Dedifferentiated amniotic fluid mesenchymal stem cell (primary cell): Measurements from ENCODE around the gene ABL2.
A peak's percentile ranks its signal among the peaks of the same experiment; 100 is the strongest.

Experiments
- DNase-seq: peaks from one replicate; pipeline ENCODE4 v3.0.0-alpha.2; 2016; ENCODE audit errors: extremely low spot score

Gene ABL2

GRCh38 chr1:179092896-179093461 lies 136.5 kb downstream of the ABL2 start:
- DNase-seq = no peak

- DNase-seq = peak; percentile 40
Measured at GRCh38 chr1:179091691-179092165, 137.7 kb downstream of the ABL2 start.

GRCh38 chr1:179090923-179091322 lies 138.6 kb downstream of the ABL2 start:
- no peak for DNase-seq

GRCh38 chr1:179090522-179090921 lies 139.0 kb downstream of the ABL2 start:
- DNase-seq = no peak

- DNase-seq = no peak
Measured at GRCh38 chr1:179089827-179090482, 139.5 kb downstream of the ABL2 start.

GRCh38 chr1:179087665-179088064 lies 141.8 kb downstream of the ABL2 start:
- DNase-seq = no peak

GRCh38 chr1:179083533-179083932 lies 145.9 kb downstream of the ABL2 start:
- no peak for DNase-seq

- DNase-seq = no peak
Measured at GRCh38 chr1:179082999-179083335, 146.5 kb downstream of the ABL2 start.

GRCh38 chr1:179082333-179082998 lies 147.0 kb downstream of the ABL2 start:
- no peak for DNase-seq

- DNase-seq = peak; percentile 77
Measured at GRCh38 chr1:179081687-179082332, 147.7 kb downstream of the ABL2 start, which contains the start of gene TOR3A. Gene TOR3A, plus strand, starts transcription at chr1:179082070. Its CDS starts 59 bp downstream, at chr1:179082129.

- DNase-seq = no peak
Measured at GRCh38 chr1:179080866-179081686, 148.4 kb downstream of the ABL2 start.

- DNase-seq = peak; percentile 79
Measured at GRCh38 chr1:179079113-179079761, 150.2 kb downstream of the ABL2 start.

GRCh38 chr1:179077396-179077795 lies 152.1 kb downstream of the ABL2 start:
- no peak for DNase-seq

GRCh38 chr1:179066471-179066870 lies 163.0 kb downstream of the ABL2 start:
- no peak for DNase-seq

GRCh38 chr1:179061360-179062282 lies 167.9 kb downstream of the ABL2 start:
- DNase-seq = no peak

- peak; percentile 54 for DNase-seq
Measured at GRCh38 chr1:179058487-179059483, 170.7 kb downstream of the ABL2 start.

GRCh38 chr1:179055937-179056336 lies 173.5 kb downstream of the ABL2 start:
- no peak for DNase-seq

- DNase-seq = no peak
Measured at GRCh38 chr1:179053486-179053885, 176.0 kb downstream of the ABL2 start.

- no peak for DNase-seq
Measured at GRCh38 chr1:179052776-179053175, 176.7 kb downstream of the ABL2 start.
